ENCODE measurements around the gene TMIGD2.

- TF ChIP-seq EZH2 (IDR thresholded peaks at IDR 0.05; ENCODE audit: borderline replicate concordance, insufficient read depth, low read length, poor library complexity, severe bottlenecking), result no peak
- peak; percentile 87 for TF ChIP-seq EP300 (conservative IDR thresholded peaks at IDR 0.05; ENCODE audit: poor library complexity, severe bottlenecking)
- TF ChIP-seq MXI1 (conservative IDR thresholded peaks at IDR 0.05; ENCODE audit: poor library complexity, severe bottlenecking), result no peak
- TF ChIP-seq CTCF (IDR thresholded peaks at IDR 0.05; ENCODE audit: poor library complexity, severe bottlenecking), result no peak
- TF ChIP-seq POLR2AphosphoS5 (IDR thresholded peaks at IDR 0.05), result peak; percentile 60
These were observed 29.3 kb downstream of the TMIGD2 start for GRCh38 chr19:4272894-4273293.
